Measurements from ENCODE around the gene TAF7.

Gene TAF7

GRCh38 chr5:141313711-141314110, 6.9 kb downstream of the TAF7 start:
- no peak overlapping the region for H3K27ac ChIP-seq (ENCODE audit: low read depth, low read length)
- peaks cover 37% of the 10 kb centered on the region for H3K9me3 ChIP-seq (ENCODE audit: control insufficient read depth, insufficient read depth, low read length)
- H3K36me3 ChIP-seq (ENCODE audit: control insufficient read depth, low read length), result peaks cover 60% of the 10 kb centered on the region
- no peak overlapping the region for H3K4me3 ChIP-seq (ENCODE audit: low read length)
- H3K27me3 ChIP-seq (ENCODE audit: control insufficient read depth, low read length), result no peaks in the 10 kb centered on the region
- H3F3A ChIP-seq (ENCODE audit: control insufficient read depth, insufficient read depth), result no peaks in the 10 kb centered on the region
- no peaks in the 10 kb centered on the region for H4K20me1 ChIP-seq (ENCODE audit: control insufficient read depth, insufficient read depth, low read depth, low read length)
- H3K9me2 ChIP-seq (replicated peaks; ENCODE audit: control insufficient read depth, low read length), result no peaks in the 10 kb centered on the region
- peaks cover 76% of the 10 kb centered on the region for H3K79me2 ChIP-seq (ENCODE audit: control insufficient read depth, low read length)
- no peak overlapping the region for H3K4me2 ChIP-seq (ENCODE audit: low read length)
- H3K4me1 ChIP-seq (ENCODE audit: control insufficient read depth, low read length), result peaks cover 6% of the 10 kb centered on the region
- TF ChIP-seq EZH2phosphoT487 (IDR thresholded peaks at IDR 0.05; ENCODE audit: borderline replicate concordance, low read length), result no peak
- TF ChIP-seq CTCF (IDR thresholded peaks at IDR 0.05; ENCODE audit: low read depth, low read length, poor library complexity, severe bottlenecking), result no peak

GRCh38 chr5:141306630-141307029, 14.0 kb downstream of the TAF7 start:
- H3K4me3 ChIP-seq (ENCODE audit: low read length), result no peak overlapping the region
- H3K4me1 ChIP-seq (ENCODE audit: control insufficient read depth, low read length), result no peaks in the 10 kb centered on the region
- no peaks in the 10 kb centered on the region for H3K9me2 ChIP-seq (replicated peaks; ENCODE audit: control insufficient read depth, low read length)
- peaks cover 22% of the 10 kb centered on the region; the same call in 1 of the 2 replicates for H3K9me3 ChIP-seq (ENCODE audit: control insufficient read depth, insufficient read depth, low read length)
- peaks cover 3% of the 10 kb centered on the region; the same call in 1 of the 2 replicates for H3K36me3 ChIP-seq (ENCODE audit: control insufficient read depth, low read length)
- H4K20me1 ChIP-seq (ENCODE audit: control insufficient read depth, insufficient read depth, low read depth, low read length), result no peaks in the 10 kb centered on the region
- H3K27me3 ChIP-seq (ENCODE audit: control insufficient read depth, low read length), result no peaks in the 10 kb centered on the region
- no peaks in the 10 kb centered on the region for H3F3A ChIP-seq (ENCODE audit: control insufficient read depth, insufficient read depth)
- H3K4me2 ChIP-seq (ENCODE audit: low read length), result no peak overlapping the region
- no peak for TF ChIP-seq CTCF (IDR thresholded peaks at IDR 0.05; ENCODE audit: low read depth, low read length, poor library complexity, severe bottlenecking)
- no peak for TF ChIP-seq EZH2phosphoT487 (IDR thresholded peaks at IDR 0.05; ENCODE audit: borderline replicate concordance, low read length)
- H3K79me2 ChIP-seq (ENCODE audit: control insufficient read depth, low read length), result peaks cover 16% of the 10 kb centered on the region
- no peak overlapping the region for H3K27ac ChIP-seq (ENCODE audit: low read depth, low read length)

- Histone ChIP-seq H3K27ac (ENCODE audit: low read depth, low read length) (no peak within 1 kb of the TSS), H3K79me2 (ENCODE audit: control insufficient read depth, low read length) (peaks cover 7% of the 10 kb centered on the region), H3K36me3 (ENCODE audit: control insufficient read depth, low read length) (no peaks in the 10 kb centered on the region), H3K4me2 (ENCODE audit: low read length) (no peak within 1 kb of the TSS), H3K9me3 (ENCODE audit: control insufficient read depth, insufficient read depth, low read length) (peaks cover 19% of the 10 kb centered on the region; the same call in 1 of the 2 replicates), H3K9me2 (replicated peaks; ENCODE audit: control insufficient read depth, low read length) (no peaks in the 10 kb centered on the region), H3K27me3 (ENCODE audit: control insufficient read depth, low read length) (no peaks in the 10 kb centered on the region), H3F3A (ENCODE audit: control insufficient read depth, insufficient read depth) (no peaks in the 10 kb centered on the region), H3K4me1 (ENCODE audit: control insufficient read depth, low read length) (no peaks in the 10 kb centered on the region), H3K4me3 (ENCODE audit: low read length) (no peak within 1 kb of the TSS), H4K20me1 (ENCODE audit: control insufficient read depth, insufficient read depth, low read depth, low read length) (no peaks in the 10 kb centered on the region)
- TF ChIP-seq EZH2phosphoT487 (IDR thresholded peaks at IDR 0.05; ENCODE audit: borderline replicate concordance, low read length) (no peak), CTCF (IDR thresholded peaks at IDR 0.05; ENCODE audit: low read depth, low read length, poor library complexity, severe bottlenecking) (no peak)
These were observed 16.8 kb downstream of the TAF7 start, which contains the start of gene SLC25A2 for GRCh38 chr5:141303756-141304155. SLC25A2 (minus strand) TSS chr5:141304049; CDS start chr5:141303865, 184 bp downstream.

Measured in DOHH2 (cell line).